Mammary epithelial cell (primary cell): ENCODE measurements around the gene CAMK1G.

Experiments
- EZH2 ChIP-seq: IDR thresholded peaks from 2 replicates; pipeline ENCODE4 v1.6.1; 2012; ENCODE audit warnings: low read length, inconsistent platforms, borderline replicate concordance
- TF ChIP-seq, protein P1 (sequence below), 2 donors: IDR thresholded peaks in 1 of 2; conservative IDR thresholded peaks in 1 of 2; 2 replicates each; pipeline ENCODE4 v1.5.1; 2011 to 2012; ENCODE audit warnings: inconsistent platforms in 2 of 2, low read length in 2 of 2, mild to moderate bottlenecking in 2 of 2, control low read depth in 1 of 2, low read depth in 1 of 2; ENCODE audit not compliant: insufficient read depth in 1 of 2; ENCODE audit errors: extremely low read depth in 1 of 2

- TF ChIP-seq, protein P1, sequence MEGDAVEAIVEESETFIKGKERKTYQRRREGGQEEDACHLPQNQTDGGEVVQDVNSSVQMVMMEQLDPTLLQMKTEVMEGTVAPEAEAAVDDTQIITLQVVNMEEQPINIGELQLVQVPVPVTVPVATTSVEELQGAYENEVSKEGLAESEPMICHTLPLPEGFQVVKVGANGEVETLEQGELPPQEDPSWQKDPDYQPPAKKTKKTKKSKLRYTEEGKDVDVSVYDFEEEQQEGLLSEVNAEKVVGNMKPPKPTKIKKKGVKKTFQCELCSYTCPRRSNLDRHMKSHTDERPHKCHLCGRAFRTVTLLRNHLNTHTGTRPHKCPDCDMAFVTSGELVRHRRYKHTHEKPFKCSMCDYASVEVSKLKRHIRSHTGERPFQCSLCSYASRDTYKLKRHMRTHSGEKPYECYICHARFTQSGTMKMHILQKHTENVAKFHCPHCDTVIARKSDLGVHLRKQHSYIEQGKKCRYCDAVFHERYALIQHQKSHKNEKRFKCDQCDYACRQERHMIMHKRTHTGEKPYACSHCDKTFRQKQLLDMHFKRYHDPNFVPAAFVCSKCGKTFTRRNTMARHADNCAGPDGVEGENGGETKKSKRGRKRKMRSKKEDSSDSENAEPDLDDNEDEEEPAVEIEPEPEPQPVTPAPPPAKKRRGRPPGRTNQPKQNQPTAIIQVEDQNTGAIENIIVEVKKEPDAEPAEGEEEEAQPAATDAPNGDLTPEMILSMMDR (conservative IDR thresholded peaks at IDR 0.05 in 1 of 2, IDR thresholded peaks at IDR 0.05 in 1 of 2; ENCODE audit: extremely low read depth in 1 of 2, insufficient read depth in 1 of 2, low read depth in 1 of 2, low read length in 2 of 2): no peak
- no peak for TF ChIP-seq EZH2
Observed at GRCh38 chr1:209556162-209556690, 27.3 kb upstream of the CAMK1G start.
